NCI-H510A treated with DMSO at 0.1 percent for 48 hours (cell line): ENCODE results near the gene SP140L.
"Not testable (repeated sequence)": the region's sequence is repeated elsewhere in the genome, so short reads cannot be mapped to it uniquely, and the experiment has no call there.

ENCODE experiments used
- DNase-seq: peaks from one replicate; lab custom pipeline; 2025; lab: John Stamatoyannopoulos, UW

The SP140L gene

DNA sequence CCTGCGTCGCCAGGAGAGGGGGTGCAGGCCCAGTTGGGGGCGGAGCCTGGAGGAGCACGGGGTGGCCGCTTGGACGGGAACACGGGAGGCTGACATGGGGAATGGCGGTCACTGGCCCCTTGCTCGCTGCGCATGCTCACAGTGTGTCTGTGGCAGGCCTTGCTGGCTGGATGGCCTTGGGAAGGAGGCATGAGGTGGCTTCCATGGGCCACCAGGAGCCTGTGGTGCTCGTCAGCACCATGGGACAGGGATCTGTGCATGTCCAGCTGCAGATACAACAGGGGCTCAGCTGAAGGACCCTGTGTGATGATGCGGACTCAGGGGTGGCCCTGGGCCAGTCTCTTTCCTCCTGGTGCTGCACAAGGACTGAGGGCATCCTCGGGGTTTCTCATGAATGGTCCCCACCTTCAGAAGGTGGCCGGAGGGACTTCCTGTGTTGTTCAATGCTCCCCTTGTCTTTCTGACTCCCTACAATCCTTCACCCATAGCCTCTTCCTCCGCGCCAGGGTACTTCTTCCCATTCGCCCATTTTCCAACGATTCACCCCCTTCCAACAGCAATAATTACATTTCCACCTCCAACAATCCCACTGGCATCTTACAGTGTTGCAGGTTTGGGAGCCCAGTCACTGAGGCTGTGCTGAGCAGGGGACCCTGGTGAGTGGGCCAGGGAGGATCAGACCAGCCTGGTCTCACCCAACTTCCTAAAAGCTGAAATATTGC, 3.4 kb upstream of the SP140L start:
- DNase-seq = no peak

DNA sequence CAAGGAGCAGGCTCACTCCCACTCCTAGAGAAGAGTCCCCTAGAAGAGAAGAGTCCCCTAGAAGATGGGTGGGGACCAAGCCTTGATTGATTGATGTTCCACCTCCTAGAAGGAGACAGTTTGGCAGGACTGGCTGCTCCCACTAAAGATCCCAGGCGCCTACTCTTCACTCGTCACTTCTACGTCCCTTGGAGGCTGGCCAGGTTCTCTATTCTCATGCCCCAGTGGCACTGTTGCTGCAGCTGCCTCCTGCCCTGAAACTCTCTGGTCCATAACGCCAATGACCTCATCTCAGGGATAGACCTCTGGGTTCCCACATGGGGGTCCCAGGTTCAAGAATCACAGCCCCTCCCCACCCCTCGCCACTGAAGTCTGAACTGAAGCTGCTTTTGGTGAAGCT, 2.5 kb upstream of the SP140L start:
- DNase-seq = no peak

DNA sequence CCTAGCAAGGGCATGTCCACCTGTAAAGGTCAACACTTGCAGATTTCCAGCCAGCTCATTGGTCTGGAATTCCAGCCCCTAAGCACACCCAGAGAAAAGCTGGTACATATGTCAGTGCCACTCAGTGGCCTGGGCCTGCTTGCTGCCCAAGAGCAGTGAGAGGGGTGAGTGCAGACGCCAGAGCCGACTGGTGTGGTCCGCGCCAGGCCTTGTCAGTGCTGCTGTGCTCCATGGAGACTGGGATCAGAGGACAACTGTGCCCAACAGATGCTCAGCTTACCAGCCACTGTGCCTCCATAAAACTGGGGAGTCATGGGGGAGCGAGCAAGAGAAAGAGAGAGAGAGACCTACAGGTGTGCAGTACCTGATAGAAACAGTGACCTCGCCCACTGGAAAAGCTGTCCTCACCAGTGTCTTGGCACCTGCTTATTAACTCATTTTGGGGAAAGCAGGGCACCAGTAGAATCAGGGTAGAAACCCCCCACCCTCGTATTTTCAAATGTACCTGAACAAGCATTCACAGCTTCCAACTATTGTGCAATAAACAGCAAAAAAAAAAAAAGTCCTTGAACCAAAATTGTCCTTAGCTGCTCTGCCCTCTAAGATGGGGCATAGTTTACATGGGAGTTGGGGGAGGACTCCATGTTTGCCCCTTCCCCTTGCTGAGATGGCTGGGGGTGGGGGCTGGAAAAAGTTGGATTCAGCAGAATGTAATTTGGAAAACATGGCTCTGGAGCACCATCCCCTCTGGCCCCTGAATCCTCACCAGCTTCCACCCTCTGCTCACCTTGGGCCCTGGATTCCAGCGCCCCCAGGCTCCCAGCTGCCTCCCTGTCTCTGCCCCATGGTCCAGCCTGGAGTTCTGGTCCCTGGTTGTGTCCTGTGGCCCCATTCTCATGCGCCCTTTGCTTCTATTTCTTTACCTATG, 1.4 kb upstream of the SP140L start:
- DNase-seq = no peak

DNA sequence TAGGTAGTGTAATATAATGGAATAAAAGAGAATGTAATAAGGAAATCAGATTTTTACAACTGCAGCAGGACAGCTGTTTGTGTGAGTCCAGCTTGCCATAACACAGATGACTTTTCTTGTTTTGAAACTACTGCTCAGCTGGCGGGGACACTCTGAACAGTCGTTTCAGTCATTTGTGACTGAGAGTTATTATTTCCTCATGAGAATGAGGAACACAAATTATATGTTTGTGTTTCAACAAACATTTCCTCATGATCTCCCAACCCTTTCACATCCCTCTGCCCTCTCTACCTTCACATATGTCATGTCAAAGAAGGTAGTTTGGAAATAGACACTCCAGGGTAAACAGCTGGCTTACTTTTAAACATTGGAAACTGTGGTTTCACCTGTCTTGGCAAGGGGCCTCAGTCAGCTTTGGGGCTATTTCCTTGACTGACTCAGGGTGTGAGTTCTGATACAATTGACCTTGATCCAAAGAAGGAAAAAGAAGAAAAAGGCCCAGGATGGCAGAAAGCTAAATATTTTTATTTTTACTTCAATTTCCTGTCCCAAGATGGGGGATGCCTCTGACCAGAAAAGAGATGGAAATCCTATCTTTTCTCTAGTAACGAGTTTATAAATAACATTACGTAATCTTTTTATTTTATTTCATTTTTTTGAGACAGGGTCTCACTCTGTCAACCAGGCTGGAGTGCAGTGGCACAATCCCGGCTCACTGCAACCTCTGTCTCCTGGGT, 593 bp downstream of the SP140L start:
- no peak for DNase-seq

DNA sequence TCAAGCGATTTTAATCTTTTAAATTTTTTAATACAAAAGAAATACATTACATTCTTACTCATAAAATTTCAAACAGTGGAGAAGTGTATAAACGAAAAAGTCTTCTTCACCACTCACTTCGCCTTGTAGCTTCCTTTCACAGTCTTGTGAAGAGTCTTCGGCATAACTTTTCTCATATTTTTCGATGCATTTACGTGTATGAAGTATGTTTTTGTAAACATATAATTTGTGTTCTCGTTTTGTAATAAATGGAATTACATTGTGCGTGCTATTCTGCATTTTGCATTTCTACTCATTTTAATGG, 1.1 kb downstream of the SP140L start:
- no peak for DNase-seq

DNA sequence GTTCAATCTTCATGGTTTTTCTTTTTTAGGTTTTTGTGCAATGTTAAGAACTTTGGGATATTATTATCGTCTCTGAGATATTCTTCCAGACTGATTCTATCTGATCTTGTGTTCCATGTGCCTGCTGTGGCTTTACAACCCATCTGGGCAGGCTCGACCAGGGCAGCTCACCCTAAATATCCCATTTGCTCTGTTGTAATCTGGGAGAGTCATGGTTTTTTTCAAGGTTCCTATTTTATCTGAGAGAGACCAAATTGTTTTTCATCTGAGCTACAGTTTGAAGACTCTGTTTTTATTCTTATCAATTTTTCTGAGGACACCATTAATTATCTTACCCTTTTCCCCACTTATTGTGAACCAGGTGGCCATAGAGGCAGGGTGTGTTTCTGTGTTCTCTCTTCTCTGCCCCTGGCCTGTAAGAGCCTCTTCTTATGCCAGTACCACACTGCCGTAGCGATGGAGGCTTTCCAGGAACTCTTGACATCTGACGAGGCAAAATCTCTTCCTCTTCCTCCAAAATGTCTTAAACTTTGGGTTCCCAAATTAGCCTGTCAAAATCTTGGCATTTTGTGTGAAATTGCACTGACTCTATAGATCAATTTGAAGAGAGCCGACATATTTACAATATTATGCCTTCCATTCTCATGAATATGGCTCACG, 3.1 kb downstream of the SP140L start:
- no peak for DNase-seq

DNA sequence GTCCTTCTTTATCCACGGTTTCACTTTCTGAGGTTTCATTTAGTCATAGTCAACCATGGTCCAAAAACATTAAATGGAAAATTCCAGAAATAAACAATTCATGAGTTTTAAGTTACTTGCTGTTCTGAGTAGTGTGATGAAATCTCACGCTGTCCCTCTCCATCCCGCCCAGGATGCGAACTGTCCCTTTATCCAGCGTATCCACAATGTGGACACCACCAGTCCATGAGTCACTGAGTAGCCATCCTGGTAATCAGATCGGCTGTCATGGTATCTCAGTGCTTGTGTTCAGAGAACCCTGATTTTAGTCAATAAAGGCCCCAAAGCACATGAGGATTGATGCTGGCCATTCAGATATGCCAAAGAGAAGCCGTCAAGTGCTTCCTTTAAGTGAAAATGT, 3.7 kb downstream of the SP140L start:
- no peak for DNase-seq

DNA sequence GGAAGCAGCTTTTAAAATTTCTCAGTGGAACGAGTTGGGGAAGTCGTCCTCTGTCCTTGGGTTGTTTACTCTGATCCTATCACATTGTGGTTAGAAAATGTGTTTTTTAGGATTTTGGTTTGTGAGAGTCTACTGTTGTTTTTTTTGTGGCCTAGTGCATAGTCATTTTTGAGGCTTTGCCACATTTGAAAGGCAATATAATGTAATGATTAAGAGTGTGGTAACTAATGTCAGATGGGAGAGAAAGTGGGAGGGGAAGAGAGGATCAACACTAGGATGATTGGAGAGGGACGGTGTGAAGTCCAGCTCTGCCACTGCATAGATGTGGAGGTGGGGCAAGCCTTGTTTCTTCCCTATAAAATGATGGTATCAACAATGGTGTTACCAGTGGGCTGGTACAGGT, 8.5 kb downstream of the SP140L start:
- DNase-seq = no peak

DNA sequence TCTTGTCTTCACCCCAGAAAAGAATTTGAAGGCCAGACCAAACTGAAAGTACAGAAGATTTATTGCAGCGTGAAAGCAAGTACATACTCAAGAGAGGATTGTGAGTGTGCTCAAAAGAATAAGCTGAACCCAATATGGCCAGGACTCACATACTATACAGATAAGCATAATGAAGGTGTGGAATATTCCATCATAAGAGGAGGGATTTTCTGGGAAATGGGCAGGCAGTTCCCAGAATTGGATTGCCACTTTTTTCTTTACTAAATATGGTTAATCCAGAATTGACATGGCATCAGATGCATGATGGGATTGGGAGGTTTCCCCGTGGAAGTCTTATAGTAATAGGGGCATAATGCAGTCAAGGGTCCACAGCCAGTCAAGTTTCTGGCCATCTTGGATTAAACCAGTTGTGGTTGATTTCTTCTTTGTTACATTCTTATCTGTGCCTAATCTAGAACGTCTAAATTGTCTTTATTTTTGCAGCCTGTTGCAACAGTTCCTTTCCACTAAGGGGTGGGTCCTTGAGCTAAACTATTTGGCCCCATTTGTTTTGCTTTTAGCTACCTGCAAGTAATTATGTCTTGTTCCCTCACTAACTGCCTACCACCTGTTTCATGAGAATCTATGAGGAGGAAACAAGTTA, 9.0 kb downstream of the SP140L start:
- DNase-seq = no peak

DNA sequence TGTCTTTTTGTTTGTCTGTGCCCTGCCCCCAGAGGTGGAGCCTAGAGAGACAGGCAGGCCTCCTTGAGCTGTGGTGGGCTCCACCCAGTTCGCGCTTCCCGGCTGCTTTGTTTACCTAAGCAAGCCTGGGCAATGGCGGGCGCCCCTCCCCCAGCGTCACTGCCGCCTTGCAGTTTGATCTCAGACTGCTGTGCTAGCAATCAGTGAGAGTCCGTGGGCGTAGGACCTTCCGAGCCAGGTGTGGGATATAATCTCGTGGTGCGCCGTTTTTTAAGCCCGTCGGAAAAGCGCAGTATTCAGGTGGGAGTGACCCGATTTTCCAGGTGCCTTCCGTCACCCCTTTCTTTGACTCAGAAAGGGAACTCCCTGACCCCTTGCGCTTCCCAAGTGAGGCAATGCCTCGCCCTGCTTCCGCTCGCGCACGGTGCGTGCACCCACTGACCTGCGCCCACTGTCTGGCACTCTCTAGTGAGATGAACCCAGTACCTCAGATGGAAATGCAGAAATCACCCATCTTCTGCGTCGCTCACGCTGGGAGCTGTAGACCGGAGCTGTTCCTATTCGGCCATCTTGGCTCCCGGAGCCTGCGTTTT, 15.0 kb downstream of the SP140L start:
- not testable (repeated sequence) for DNase-seq

- DNase-seq = not testable (repeated sequence)
These were observed 16.1 kb downstream of the SP140L start for GRCh38 chr2:230343041-230343624.

DNA sequence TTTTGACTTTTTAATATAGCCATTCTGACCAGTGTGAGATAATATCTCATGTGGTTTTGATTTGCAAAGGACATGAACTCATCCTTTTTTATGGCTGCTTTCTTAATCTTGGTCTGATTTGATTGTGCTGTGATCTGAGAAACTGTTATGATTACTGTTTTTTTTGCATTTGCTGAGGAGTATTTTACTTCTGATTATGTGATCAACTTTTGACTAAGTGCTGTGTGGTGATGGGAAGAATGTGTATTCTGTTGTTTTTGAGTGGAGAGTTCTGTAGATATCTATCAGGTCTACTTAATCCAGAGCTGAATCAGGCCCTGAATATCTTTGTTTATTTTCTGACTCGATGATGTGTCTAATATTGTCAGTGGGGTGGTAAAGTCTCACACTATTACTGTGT, 16.8 kb downstream of the SP140L start:
- DNase-seq = no peak

GRCh38 chr2:230346465-230346864, 19.5 kb downstream of the SP140L start:
- no peak for DNase-seq

- no peak for DNase-seq
These were observed 20.0 kb downstream of the SP140L start for GRCh38 chr2:230346921-230347533.

DNA sequence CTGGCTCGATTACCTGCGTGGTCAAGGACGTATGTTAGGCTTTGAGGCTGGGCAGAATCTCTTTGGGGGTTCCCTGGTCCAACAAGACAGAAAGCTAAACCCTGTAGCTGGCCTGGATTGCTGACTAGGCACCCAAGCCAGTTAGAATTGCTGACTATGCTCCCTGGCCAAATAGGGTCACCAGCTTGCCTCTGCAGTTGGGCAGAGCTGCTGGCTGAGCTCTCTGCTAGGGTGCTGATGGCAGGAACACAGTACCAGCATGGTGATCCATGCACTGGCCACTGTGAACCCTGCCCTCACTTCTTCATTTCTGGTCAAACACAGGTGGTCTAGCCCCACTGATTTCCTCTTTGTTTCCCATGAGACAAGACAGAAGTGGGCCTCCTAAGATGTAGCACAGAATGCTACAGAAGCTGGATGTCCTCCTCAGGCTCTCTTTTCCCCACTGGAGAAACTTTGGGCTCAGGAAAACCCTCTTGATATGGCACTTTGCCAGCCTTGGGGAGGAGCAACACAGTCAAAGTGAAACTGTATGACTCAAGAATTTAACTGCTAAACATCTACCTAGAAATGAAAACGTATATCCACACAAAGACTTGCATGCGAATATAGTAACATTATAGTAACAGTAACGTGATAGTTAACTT, 20.8 kb downstream of the SP140L start:
- DNase-seq = no peak

- no peak for DNase-seq
These were observed 21.8 kb downstream of the SP140L start for GRCh38 chr2:230348787-230349186.

GRCh38 chr2:230356084-230356483, 29.1 kb downstream of the SP140L start:
- DNase-seq = no peak

GRCh38 chr2:230358305-230358704, 31.3 kb downstream of the SP140L start:
- DNase-seq = no peak

DNA sequence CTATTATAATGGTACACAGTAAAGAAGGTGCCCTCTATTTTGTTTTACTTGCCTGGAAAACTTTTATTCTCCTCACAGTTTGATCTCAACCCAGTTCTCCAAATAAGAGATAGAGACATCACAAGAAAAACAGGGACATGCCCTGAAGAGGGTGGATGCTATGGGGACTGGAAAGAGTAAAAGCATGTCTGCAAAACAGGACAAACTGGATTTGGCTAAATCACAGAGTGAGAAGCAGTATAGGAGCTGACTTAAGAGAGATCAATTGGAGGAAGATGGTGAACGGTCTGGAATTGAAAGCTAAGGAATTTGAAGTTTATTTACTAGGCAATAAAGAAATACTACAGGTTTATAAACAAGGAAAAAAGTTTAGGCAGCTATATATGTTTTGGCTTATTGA, 33.0 kb downstream of the SP140L start:
- DNase-seq = no peak
